Lower leg skin (tissue), 3 donors: Measurements from ENCODE around the gene VIM.

Experiments used
- CTCF ChIP-seq, 3 donors: fragments of 450-650 bp; IDR thresholded peaks; one replicate each; pipeline ENCODE4 v1.5.1; 2016; ENCODE audit warnings: antibody characterized with exemption in 3 of 3, mild to moderate bottlenecking in 3 of 3, moderate library complexity in 2 of 3
- POLR2A ChIP-seq, 2 donors: fragments of 450-650 bp; IDR thresholded peaks; one replicate each; pipeline ENCODE4 v1.6.1; 2016 to 2017; ENCODE audit warnings: antibody characterized with exemption in 2 of 2, mild to moderate bottlenecking in 1 of 2, moderate library complexity in 1 of 2

- no peak for TF ChIP-seq CTCF (IDR thresholded peaks at IDR 0.05)
- TF ChIP-seq POLR2A (IDR thresholded peaks at IDR 0.05) = no peak
Measured at GRCh38 chr10:17201794-17202116, 26.3 kb upstream of the VIM start.
